HCT116 (cell line): ENCODE results near the gene RSL1D1. TPM values are rescaled to one million over a fixed set of nuclear protein-coding genes. Genes with fewer than 3 reads are reported as not detected.
"Not testable (repeated sequence)": the region's sequence is repeated elsewhere in the genome, so short reads cannot be mapped to it uniquely, and the experiment has no call there.

Experiments
- ATAC-seq: fragments of 200-7000 bp; cut with Tn5 transposase; 2 replicates; pipeline ENCODE4 v1.9.1; 2020; ENCODE audit warnings: mild to moderate bottlenecking, moderate library complexity
- BruUV-seq: library from RNA; stranded (reverse); fragments of 400-500 nt; replicated peaks from 2 replicates; lab custom pipeline; 2021; lab: Mats Ljungman, UMichigan
- CTCF ChIA-PET: fragments of 300-600 bp; sonication (Branson Sonifier 250); formaldehyde crosslinking; loops from one replicate; lab custom pipeline; 2021; ENCODE audit warnings: antibody characterized with exemption; lab: Charles Lee
- POLR2A ChIA-PET: fragments of 300-600, 350-600 bp; sonication (Branson Sonifier 250); formaldehyde crosslinking; loops from one replicate; lab custom pipeline; 2021; ENCODE audit warnings: antibody characterized with exemption; lab: Charles Lee
- RAD21 ChIA-PET, 2 experiments: fragments of 300-600 bp; sonication (Branson Sonifier 250); formaldehyde crosslinking; loops; one replicate each; lab custom pipeline; 2023; ENCODE audit warnings: low total read pairs in 2 of 2; ENCODE audit not compliant: uncharacterized antibody in 2 of 2, unreplicated experiment in 2 of 2, low non-redundant PET in 1 of 2; lab: Charles Lee
- DNase-seq: peaks from one replicate; pipeline ENCODE4 v3.0.0-alpha.2; 2010; ENCODE audit warnings: low read depth, low spot score
- H2AFZ ChIP-seq: fragments of 200-600 bp; shearing (Covaris generic), sonication (generic); 2 replicates; pipeline ENCODE4 v1.6.1; 2017; ENCODE audit warnings: low read depth, mixed run types, mixed read lengths, antibody characterized with exemption, low read length; ENCODE audit not compliant: poor library complexity, severe bottlenecking
- H3K27ac ChIP-seq: 2 replicates; pipeline ENCODE4 v1.5.1; 2012; ENCODE audit warnings: low read depth, low read length
- H3K27me3 ChIP-seq: fragments of 200-600 bp; sonication (generic); 2 replicates; pipeline ENCODE4 v1.6.1; 2016; ENCODE audit warnings: mixed run types, low read length, mixed read lengths; ENCODE audit not compliant: insufficient read depth
- H3K36me3 ChIP-seq, 2 experiments: fragments of 200-500 bp in 1 of 2; fragments of 200-600 bp in 1 of 2; sonication (Bioruptor generic) in 1 of 2; sonication (generic) in 1 of 2; 2 replicates each; pipeline versions ENCODE4 v1.5.1 to v1.6.1; 2014 to 2016; ENCODE audit warnings: low read length in 2 of 2, inconsistent platforms in 1 of 2, mixed read lengths in 1 of 2, mixed run types in 1 of 2; ENCODE audit not compliant: insufficient read depth in 2 of 2, control insufficient read depth in 1 of 2
- H3K4me1 ChIP-seq, 2 experiments: fragments of 200-600 bp in 1 of 2; sonication (generic) in 1 of 2; 2 replicates each; pipeline versions ENCODE4 v1.5.1 to v1.6.1; 2012 to 2017; ENCODE audit warnings: low read length in 2 of 2, inconsistent platforms in 1 of 2, mild to moderate bottlenecking in 1 of 2, mixed read lengths in 1 of 2, mixed run types in 1 of 2, moderate library complexity in 1 of 2; ENCODE audit not compliant: insufficient read depth in 2 of 2, control insufficient read depth in 1 of 2
- H3K4me2 ChIP-seq: fragments of 200-600 bp; sonication (generic); 2 replicates; pipeline ENCODE4 v1.6.1; 2017; ENCODE audit warnings: mixed run types, low read length, mixed read lengths
- H3K4me3 ChIP-seq, 2 experiments: fragments of 200-600 bp in 1 of 2; sonication (generic) in 1 of 2; replicated peaks in 1 of 2; 2 replicates each; pipeline ENCODE4 v1.5.1; 2011 to 2016; ENCODE audit warnings: low read length in 2 of 2, control low read depth in 1 of 2, low read depth in 1 of 2, mild to moderate bottlenecking in 1 of 2, mixed read lengths in 1 of 2, mixed run types in 1 of 2
- H3K79me2 ChIP-seq: fragments of 200-600 bp; sonication (generic); 2 replicates; pipeline ENCODE4 v1.6.1; 2017; ENCODE audit warnings: mild to moderate bottlenecking, mixed run types, low read length, moderate library complexity, mixed read lengths; ENCODE audit not compliant: insufficient read depth
- H3K9ac ChIP-seq: fragments of 200-600 bp; sonication (generic); 2 replicates; pipeline ENCODE4 v1.6.1; 2016; ENCODE audit warnings: low read length, mixed read lengths
- H3K9me2 ChIP-seq: fragments of 200-600 bp; sonication (generic), shearing (Covaris generic); 2 replicates; pipeline ENCODE4 v1.6.1; 2017; ENCODE audit warnings: mixed run types, mild to moderate bottlenecking, moderate library complexity; ENCODE audit not compliant: insufficient read depth
- H3K9me3 ChIP-seq, 2 experiments: fragments of 200-500 bp in 1 of 2; fragments of 200-600 bp in 1 of 2; sonication (Bioruptor generic) in 1 of 2; sonication (generic) in 1 of 2; 2 replicates each; pipeline ENCODE4 v1.6.1; 2014 to 2017; ENCODE audit warnings: low read length in 2 of 2, mixed read lengths in 2 of 2, inconsistent platforms in 1 of 2, low read depth in 1 of 2, mild to moderate bottlenecking in 1 of 2, mixed run types in 1 of 2, moderate library complexity in 1 of 2; ENCODE audit not compliant: control insufficient read depth in 1 of 2, insufficient read depth in 1 of 2
- H4K20me1 ChIP-seq: fragments of 200-600 bp; sonication (generic), shearing (Covaris generic); 2 replicates; pipeline ENCODE4 v1.6.1; 2017; ENCODE audit warnings: mixed run types, mild to moderate bottlenecking, moderate library complexity; ENCODE audit not compliant: insufficient read depth
- EGR1 ChIP-seq: IDR thresholded peaks from 2 replicates; pipeline ENCODE4 v1.6.1; 2012; ENCODE audit warnings: low read depth
- POLR2AphosphoS5 ChIP-seq: IDR thresholded peaks from 2 replicates; pipeline ENCODE4 v1.6.1; 2011; ENCODE audit warnings: mild to moderate bottlenecking, low read depth, low read length, moderate library complexity
- REST ChIP-seq: IDR thresholded peaks from 2 replicates; pipeline ENCODE4 v1.6.1; 2012; ENCODE audit warnings: low read depth
- intact Hi-C: fragments of 100-400 bp; cut with micrococcal nuclease; formaldehyde crosslinking; loops from 2 replicates; pipeline ENCODE4 v1.10.0; 2022
- total RNA-seq: library from RNA; stranded (reverse); gene quantifications from one replicate; pipeline ENCODE4 v1.2.1, GENCODE V29; 2021; ENCODE audit not compliant: unreplicated experiment
- TF ChIP-seq, protein P1 (sequence below): IDR thresholded peaks from 2 replicates; pipeline ENCODE4 v1.6.1; 2012

RSL1D1 gene
- total RNA-seq, 1 experiment from 2014 or later, result 291 TPM

GRCh38 chr16:11828696-11829095 lies 22.6 kb downstream of the RSL1D1 start (continued):
- no peak for TF ChIP-seq REST
- TF ChIP-seq EGR1, result no peak
- TF ChIP-seq, protein P1, sequence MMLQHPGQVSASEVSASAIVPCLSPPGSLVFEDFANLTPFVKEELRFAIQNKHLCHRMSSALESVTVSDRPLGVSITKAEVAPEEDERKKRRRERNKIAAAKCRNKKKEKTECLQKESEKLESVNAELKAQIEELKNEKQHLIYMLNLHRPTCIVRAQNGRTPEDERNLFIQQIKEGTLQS, result no peak
- TF ChIP-seq POLR2AphosphoS5, result no peak

- RAD21 ChIA-PET, H3K4me3 ChIP-seq, H4K20me1 ChIP-seq, H3K79me2 ChIP-seq, CTCF ChIA-PET, H3K4me2 ChIP-seq, H3K9me3 ChIP-seq, POLR2A ChIA-PET, DNase-seq, BruUV-seq, intact Hi-C loops, ATAC-seq, H3K36me3 ChIP-seq, H3K27me3 ChIP-seq, H3K9me2 ChIP-seq, H3K4me1 ChIP-seq, H2AFZ ChIP-seq, H3K9ac ChIP-seq, H3K27ac ChIP-seq: not testable (repeated sequence)
These were observed 25.7 kb downstream of the RSL1D1 start for GRCh38 chr16:11825520-11826165.
